PFSK-1 (cell line): ENCODE measurements around the gene CCS.

Source experiments
- FOXP2 ChIP-seq: optimal IDR thresholded peaks from 2 replicates; pipeline ENCODE3; 2011; ENCODE audit warnings: borderline replicate concordance, control low read depth, inconsistent platforms; ENCODE audit not compliant: insufficient read depth; ENCODE audit errors: extremely low read length, extremely low read depth
- POLR2AphosphoS5 ChIP-seq: IDR thresholded peaks from 2 replicates; pipeline ENCODE4 v1.6.1; 2012; ENCODE audit warnings: low read depth, mild to moderate bottlenecking, control low read depth, low read length, moderate library complexity
- REST ChIP-seq, 2 experiments: IDR thresholded peaks; 2 replicates each; pipeline versions ENCODE4 v1.6.1 to v1.8.0; 2011 to 2012; ENCODE audit warnings: low read depth in 2 of 2, low read length in 2 of 2, control low read depth in 1 of 2, inconsistent platforms in 1 of 2, mild to moderate bottlenecking in 1 of 2, moderate library complexity in 1 of 2; ENCODE audit not compliant: insufficient read depth in 1 of 2
- SIN3A ChIP-seq: IDR thresholded peaks from 2 replicates; pipeline ENCODE4 v1.6.1; 2012; ENCODE audit warnings: mild to moderate bottlenecking, low read length, moderate library complexity, borderline replicate concordance; ENCODE audit not compliant: insufficient read depth
- TAF1 ChIP-seq: IDR thresholded peaks from 2 replicates; pipeline ENCODE4 v1.6.1; 2012; ENCODE audit warnings: low read length, control low read depth, borderline replicate concordance; ENCODE audit not compliant: insufficient read depth

DNA sequence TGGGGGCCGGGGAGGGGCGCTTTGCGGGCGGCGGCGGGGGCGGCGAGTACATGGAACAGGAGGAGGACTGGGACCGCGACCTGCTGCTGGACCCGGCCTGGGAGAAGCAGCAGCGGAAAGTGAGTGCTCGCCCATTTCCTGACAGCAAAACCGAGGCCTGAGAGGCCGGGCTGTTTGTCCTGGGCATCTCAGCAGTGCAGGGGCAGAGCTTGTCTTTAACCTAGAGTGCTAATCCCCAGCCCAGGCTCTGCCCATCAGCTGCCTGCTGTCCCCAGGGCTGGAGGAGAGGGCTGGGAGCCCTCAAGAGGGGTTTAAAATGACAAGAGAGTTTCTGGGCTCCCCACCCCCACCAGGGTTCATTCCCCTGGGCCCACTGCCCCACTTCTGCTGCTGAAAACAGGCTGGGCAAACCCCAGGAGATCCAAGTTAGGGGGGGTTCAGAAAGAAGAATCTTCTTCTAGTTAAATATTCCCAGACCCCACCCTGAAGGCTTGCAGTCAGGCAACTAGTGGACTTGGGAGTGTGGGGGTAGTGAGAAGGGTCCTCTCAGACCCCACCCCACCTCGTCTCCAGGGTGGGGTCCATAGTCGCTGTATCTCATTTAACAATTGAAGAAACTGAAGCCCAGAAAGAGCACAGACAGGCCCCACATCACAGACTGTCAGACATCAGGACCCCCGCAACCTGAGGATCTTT is 45.9 kb upstream of the CCS start:
- TF ChIP-seq POLR2AphosphoS5 (no peak), TAF1 (no peak), SIN3A (no peak), REST (IDR thresholded peaks at IDR 0.05; ENCODE audit: insufficient read depth in 1 of 2, low read depth in 2 of 2, low read length in 2 of 2) (no peak), FOXP2 (no peak)
